Activated T-helper 1 cell treated with anti-CD3 and anti-CD28 coated beads, Interleukin-12 subunit alpha, Interleukin-12 subunit beta, Interleukin-2, Interleukin-4 antibody, amounts not matched to agents 30 ng/mL and 10 ng/mL and 1 ng/mL, durations not matched to agents 14 hours and 24 hours and 36 hours (primary cell): ENCODE measurements around the gene MRPL42. TPM values are rescaled to one million over a fixed set of nuclear protein-coding genes. Genes with fewer than 3 reads are reported as not detected.
"Not testable (repeated sequence)": the region's sequence is repeated elsewhere in the genome, so short reads cannot be mapped to it uniquely, and the experiment has no call there.

Source experiments
- DNase-seq: peaks from one replicate; pipeline ENCODE4 v3.0.0; 2021; ENCODE audit warnings: low spot score
- H3K27ac Mint-ChIP-seq: one replicate; pipeline ENCODE4 v1.8.0; 2021; ENCODE audit warnings: mild to moderate bottlenecking, mixed read lengths
- H3K27me3 Mint-ChIP-seq: one replicate; pipeline ENCODE4 v1.8.0; 2022; ENCODE audit warnings: mild to moderate bottlenecking, moderate library complexity, mixed read lengths; ENCODE audit not compliant: insufficient read depth
- H3K36me3 Mint-ChIP-seq: one replicate; pipeline ENCODE4 v1.8.0; 2021; ENCODE audit warnings: low read depth, mixed read lengths
- H3K4me1 Mint-ChIP-seq: one replicate; pipeline ENCODE4 v1.8.0; 2021; ENCODE audit warnings: low read depth, mixed read lengths
- H3K4me3 Mint-ChIP-seq: one replicate; pipeline ENCODE4 v1.8.0; 2021; ENCODE audit warnings: mild to moderate bottlenecking, moderate library complexity, mixed read lengths
- H3K9me3 Mint-ChIP-seq: one replicate; pipeline ENCODE4 v1.8.0; 2021; ENCODE audit warnings: mixed read lengths
- intact Hi-C: fragments of 100-400 bp; cut with micrococcal nuclease; formaldehyde crosslinking; loops from one replicate; pipeline ENCODE4 v1.15.1; 2024
- total RNA-seq: library from RNA; stranded (reverse); gene quantifications from 2 replicates; pipeline ENCODE4 v1.2.3, GENCODE V29; 2022

MRPL42 gene
- total RNA-seq, 1 donor from 2014 or later: 83.2 TPM

DNA sequence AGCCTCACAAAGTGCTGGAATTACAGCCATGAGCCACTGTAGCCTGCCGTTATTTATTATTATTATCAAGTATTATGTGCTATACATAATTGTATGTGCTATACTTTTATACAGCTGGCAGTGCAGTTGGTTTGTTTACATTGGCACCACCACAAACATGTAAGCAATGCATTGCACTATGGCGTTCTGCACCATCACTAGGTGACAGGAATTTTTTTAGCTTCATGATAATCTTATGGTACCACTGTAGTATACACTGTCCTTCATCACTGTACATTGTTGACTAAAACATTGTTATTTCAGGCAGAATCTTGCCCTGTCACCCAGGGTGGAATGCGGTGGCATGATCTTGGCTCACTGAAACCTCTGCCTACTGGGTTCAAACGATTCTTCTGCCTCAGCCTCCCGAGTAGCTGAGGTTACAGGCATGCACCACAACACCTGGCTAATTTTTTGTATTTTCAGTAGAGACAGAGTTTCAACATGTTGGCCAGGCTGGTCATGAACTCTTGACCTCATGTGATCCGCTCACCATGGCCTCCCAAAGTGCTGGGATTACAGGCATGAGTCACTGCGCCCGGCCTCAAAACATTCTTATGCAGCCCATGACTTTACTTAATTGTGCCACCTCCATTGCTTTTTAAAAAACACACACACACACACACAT, 17.1 kb downstream of the MRPL42 start:
- Mint-ChIP-seq H3K4me1 (no peaks in the 10 kb centered on the region), H3K27me3 (no peaks in the 10 kb centered on the region), H3K27ac (no peak overlapping the region), H3K9me3 (no peaks in the 10 kb centered on the region), H3K4me3 (no peak overlapping the region), H3K36me3 (peaks cover 30% of the 10 kb centered on the region)
- intact Hi-C loops: no loop called here
- no peak for DNase-seq

DNA sequence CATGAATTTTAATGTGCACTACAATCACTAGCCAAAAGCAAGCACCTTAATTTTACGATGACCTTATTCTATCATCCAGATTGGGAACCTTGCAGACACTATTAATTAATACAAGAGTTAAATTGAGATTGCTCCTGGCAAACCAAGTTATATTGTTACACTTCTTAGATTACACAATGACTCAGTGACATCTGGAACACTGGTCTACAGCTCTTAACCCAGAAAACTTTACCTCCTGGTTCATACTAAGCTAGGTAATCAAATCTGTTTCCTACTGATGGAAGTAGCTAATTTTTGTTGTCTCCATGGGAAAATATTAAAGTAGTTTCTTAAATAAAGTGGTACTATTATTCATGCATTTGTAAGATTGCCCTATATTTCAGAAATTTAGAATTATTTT, 25.5 kb downstream of the MRPL42 start:
- H3K27me3 Mint-ChIP-seq, intact Hi-C loops: not testable (repeated sequence)

DNA sequence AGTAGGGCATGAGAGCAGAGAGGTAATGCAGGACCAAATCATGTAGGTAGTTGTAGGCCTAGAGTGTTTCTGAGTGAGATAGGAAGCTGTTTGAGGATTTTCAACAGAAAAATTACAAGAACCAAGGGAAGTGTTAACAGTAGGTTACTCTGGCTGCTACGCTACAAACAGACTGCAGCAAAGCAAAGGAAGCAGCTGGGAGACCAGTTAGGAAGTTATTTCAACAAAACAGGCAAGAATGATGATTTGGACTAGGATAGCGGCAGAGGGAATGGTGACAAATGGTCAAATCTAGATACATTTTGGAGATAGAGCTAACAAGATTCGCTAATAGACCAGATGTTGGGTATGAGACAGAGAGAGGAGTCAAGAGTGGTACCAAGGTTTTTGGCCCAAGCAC, 26.8 kb downstream of the MRPL42 start:
- no peak for DNase-seq

More for the DNA sequence above, 25.5 kb downstream of the MRPL42 start:
- not testable (repeated sequence) for H3K4me3 Mint-ChIP-seq, H3K27ac Mint-ChIP-seq, H3K9me3 Mint-ChIP-seq, H3K4me1 Mint-ChIP-seq, DNase-seq
- H3K36me3 Mint-ChIP-seq: peaks cover 46% of the 10 kb centered on the region

DNA sequence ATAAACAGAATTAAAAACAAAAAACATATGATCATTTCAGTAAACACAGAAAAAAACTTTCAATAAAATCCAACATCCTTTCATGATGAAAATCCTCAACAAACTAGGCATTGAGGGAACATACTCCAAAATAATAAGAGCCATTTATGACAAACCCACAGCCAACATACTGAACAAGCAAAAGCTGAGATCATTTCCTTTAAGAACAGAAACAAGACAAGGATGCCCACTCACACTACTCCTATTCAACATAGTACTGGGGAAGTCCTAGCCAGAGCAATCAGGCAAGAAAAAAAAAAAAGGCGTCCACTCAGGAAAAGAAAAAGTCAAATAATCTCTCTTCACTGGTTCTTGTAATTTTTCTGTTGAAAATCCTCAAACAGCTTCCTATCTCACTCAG, 30.1 kb downstream of the MRPL42 start:
- H3K4me1 Mint-ChIP-seq: peaks cover 9% of the 10 kb centered on the region
- peaks cover 31% of the 10 kb centered on the region for H3K36me3 Mint-ChIP-seq
- H3K9me3 Mint-ChIP-seq: no peaks in the 10 kb centered on the region
- H3K27me3 Mint-ChIP-seq: no peaks in the 10 kb centered on the region
- H3K27ac Mint-ChIP-seq: no peak overlapping the region
- no peak for DNase-seq
- intact Hi-C loops: no loop called here
- no peak overlapping the region for H3K4me3 Mint-ChIP-seq

More for the DNA sequence above, 26.8 kb downstream of the MRPL42 start:
- peaks cover 37% of the 10 kb centered on the region for H3K36me3 Mint-ChIP-seq
- no peaks in the 10 kb centered on the region for H3K27me3 Mint-ChIP-seq
- intact Hi-C loops: no loop called here
- H3K4me1 Mint-ChIP-seq: peaks cover 9% of the 10 kb centered on the region
- H3K27ac Mint-ChIP-seq: no peak overlapping the region
- no peak overlapping the region for H3K4me3 Mint-ChIP-seq
- H3K9me3 Mint-ChIP-seq: no peaks in the 10 kb centered on the region

DNA sequence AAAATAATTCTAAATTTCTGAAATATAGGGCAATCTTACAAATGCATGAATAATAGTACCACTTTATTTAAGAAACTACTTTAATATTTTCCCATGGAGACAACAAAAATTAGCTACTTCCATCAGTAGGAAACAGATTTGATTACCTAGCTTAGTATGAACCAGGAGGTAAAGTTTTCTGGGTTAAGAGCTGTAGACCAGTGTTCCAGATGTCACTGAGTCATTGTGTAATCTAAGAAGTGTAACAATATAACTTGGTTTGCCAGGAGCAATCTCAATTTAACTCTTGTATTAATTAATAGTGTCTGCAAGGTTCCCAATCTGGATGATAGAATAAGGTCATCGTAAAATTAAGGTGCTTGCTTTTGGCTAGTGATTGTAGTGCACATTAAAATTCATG, 31.5 kb downstream of the MRPL42 start:
- DNase-seq, H3K9me3 Mint-ChIP-seq, H3K27me3 Mint-ChIP-seq, H3K4me3 Mint-ChIP-seq, H3K27ac Mint-ChIP-seq, intact Hi-C loops: not testable (repeated sequence)
- peaks cover 36% of the 10 kb centered on the region for H3K36me3 Mint-ChIP-seq
- H3K4me1 Mint-ChIP-seq: peaks cover 16% of the 10 kb centered on the region

DNA sequence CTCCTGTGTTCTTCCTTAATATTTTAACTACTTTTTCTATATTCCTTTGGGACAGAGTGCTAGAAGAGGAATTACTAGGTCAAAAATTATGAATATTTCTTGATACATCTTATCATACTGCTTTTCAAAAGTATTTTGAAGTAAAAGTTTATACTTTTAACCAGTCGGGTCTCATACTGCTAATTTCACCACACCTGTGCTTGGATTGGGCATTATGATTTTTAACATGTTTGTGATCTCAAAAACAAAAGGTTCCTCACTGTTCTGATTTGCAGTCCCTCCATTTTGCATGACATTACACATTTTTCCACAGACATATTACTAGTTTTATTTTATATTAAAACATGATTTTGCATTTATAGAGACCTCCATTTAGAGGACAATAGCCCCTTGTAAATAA, 32.9 kb downstream of the MRPL42 start:
- H3K4me3 Mint-ChIP-seq: no peak overlapping the region
- H3K4me1 Mint-ChIP-seq: peaks cover 21% of the 10 kb centered on the region
- H3K27ac Mint-ChIP-seq: no peak overlapping the region
- H3K36me3 Mint-ChIP-seq: peaks cover 30% of the 10 kb centered on the region
- no peaks in the 10 kb centered on the region for H3K9me3 Mint-ChIP-seq
- no peaks in the 10 kb centered on the region for H3K27me3 Mint-ChIP-seq
- intact Hi-C loops: no loop called here
- DNase-seq: no peak

DNA sequence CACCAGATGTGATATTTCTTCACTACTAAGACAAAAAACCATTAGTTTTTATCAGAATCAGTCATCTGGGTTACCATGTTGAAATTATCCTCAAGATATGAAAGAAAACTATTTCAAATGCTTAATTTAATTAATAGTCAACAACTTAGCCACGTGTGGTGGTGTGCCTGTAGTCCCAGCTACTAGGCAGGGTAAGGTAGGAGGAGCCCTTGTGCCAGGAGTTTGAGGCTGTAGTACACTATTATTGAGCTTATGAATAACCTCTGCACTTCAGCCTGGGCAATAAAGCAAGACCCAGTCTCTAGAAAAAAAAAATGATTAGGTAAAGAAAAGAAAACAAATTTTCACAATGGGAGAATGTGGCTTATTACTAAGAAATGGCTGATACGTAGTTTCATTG, 33.4 kb downstream of the MRPL42 start:
- DNase-seq: no peak
- no peaks in the 10 kb centered on the region for H3K27me3 Mint-ChIP-seq
- H3K4me1 Mint-ChIP-seq: peaks cover 26% of the 10 kb centered on the region
- no peak overlapping the region for H3K27ac Mint-ChIP-seq
- H3K36me3 Mint-ChIP-seq: peaks cover 29% of the 10 kb centered on the region
- no peaks in the 10 kb centered on the region for H3K9me3 Mint-ChIP-seq
- intact Hi-C loops: no loop called here
- H3K4me3 Mint-ChIP-seq: no peak overlapping the region

DNA sequence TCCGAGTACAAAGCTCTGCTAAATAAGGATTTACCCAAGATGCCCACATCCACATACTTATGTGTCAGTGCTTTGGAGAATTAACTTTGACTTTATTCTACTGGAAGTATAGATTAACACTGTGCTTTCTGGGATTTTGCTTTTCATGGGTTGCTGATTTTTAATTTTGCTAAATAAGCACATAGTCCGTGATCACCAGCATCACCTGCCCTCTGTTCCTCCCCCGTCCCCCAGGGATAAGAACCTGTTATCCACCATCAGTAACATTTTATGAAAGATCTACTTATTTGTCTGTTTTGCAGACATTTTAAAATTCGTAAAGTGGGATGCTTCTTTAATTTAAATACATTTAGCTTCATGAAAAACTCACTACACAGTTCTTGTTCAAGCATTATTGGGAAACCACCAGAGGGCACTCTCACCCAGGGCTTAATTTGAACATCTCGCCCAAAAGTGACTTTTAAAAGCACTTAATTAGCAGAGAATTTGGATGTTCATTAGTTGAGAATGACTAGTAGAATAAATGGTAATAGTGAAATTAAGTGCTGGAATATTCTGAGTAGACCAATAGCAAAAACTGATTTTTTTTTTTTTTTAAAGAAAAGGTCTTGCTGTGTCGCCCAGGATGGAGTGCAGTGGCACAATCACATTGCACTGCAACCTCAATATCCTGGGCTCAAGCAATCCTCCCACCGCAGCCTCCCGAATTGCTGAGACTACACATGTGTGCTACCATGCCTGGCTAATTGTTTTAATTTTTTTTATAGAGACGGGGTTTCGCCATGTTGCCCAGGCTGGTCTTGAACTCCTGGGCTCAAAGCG, 35.7 kb downstream of the MRPL42 start:
- Mint-ChIP-seq H3K27me3 (no peaks in the 10 kb centered on the region), H3K4me1 (peaks cover 32% of the 10 kb centered on the region), H3K27ac (no peak overlapping the region), H3K36me3 (peaks cover 28% of the 10 kb centered on the region), H3K9me3 (no peaks in the 10 kb centered on the region), H3K4me3 (no peak overlapping the region)
- peak; percentile 42 for DNase-seq
- intact Hi-C loops: loop anchor here (1.0 to 2.0 kb wide), 8 partner anchors 36 to 1030 kb away; partner anchors contain the start of genes CRADD and MRPL42

DNA sequence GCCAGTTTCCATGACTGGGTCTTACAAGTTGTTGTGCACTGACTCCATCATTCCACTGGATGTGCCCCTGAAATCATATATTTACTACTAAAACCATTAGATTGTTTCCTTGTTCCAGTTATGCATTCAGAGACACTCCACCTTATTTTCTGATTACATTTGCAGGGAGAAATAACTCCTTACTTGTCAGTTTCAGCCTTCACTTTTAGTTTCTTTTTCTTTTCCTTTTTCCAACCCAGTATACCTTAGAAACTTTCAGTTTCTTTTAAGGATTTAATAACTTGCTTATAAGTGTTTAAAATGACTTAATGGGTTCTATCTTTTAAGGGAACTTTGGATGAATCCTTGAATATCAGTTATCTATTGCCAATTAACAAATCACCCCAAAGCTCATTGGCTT, 39.9 kb downstream of the MRPL42 start:
- no peak for DNase-seq
- Mint-ChIP-seq H3K9me3 (no peaks in the 10 kb centered on the region), H3K4me1 (peaks cover 38% of the 10 kb centered on the region), H3K36me3 (peaks cover 26% of the 10 kb centered on the region), H3K27ac (peak overlapping the region; percentile 14), H3K27me3 (no peaks in the 10 kb centered on the region), H3K4me3 (peak overlapping the region; percentile 45)
- intact Hi-C loops: no loop called here

DNA sequence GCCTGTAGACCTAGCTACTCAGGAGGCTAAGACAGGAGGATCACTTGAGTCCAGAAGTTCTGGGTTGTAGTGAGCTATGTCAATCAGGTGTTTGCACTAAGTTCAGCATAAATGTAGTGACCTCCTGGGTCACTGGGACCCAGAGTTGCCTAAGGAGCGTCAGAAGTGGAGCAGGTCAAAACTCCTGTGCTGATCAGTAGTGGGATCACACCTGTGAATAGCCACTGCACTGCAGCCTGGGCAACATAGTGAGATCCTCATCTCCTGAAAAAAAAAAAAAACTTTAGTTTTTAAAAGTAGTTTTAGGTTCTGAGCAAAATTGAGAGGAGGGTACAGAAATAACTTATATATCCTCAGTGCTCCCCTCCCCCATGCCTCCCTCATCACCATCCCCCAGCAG, 42.2 kb downstream of the MRPL42 start:
- Mint-ChIP-seq H3K36me3 (peaks cover 19% of the 10 kb centered on the region), H3K9me3 (no peaks in the 10 kb centered on the region), H3K27me3 (no peaks in the 10 kb centered on the region), H3K4me1 (peaks cover 30% of the 10 kb centered on the region), H3K4me3 (no peak overlapping the region), H3K27ac (no peak overlapping the region)
- DNase-seq: no peak
- intact Hi-C loops: no loop called here

DNA sequence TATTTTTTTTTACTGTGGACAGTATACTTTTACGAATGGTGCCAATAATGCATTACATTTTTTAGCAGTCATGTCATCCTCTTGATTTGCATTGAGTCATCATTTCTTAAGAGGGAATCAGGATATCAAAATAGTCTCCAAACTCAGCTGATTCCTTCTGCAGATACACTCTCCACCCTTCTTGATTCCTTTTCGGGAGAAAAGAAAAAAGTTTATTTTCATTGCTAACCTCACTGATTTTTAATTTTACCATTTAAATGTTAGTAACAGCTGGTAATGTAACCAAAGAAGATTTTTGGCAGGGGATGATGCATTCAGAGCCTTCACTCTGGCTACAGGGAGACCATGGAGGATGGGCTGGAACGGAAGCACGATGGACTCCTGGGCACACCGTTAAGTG, 47.5 kb downstream of the MRPL42 start:
- Mint-ChIP-seq H3K4me1 (no peaks in the 10 kb centered on the region), H3K4me3 (no peak overlapping the region), H3K36me3 (peaks cover 6% of the 10 kb centered on the region), H3K27me3 (peaks cover under 1% of the 10 kb centered on the region), H3K27ac (no peak overlapping the region), H3K9me3 (no peaks in the 10 kb centered on the region)
- DNase-seq: no peak
- intact Hi-C loops: no loop called here

DNA sequence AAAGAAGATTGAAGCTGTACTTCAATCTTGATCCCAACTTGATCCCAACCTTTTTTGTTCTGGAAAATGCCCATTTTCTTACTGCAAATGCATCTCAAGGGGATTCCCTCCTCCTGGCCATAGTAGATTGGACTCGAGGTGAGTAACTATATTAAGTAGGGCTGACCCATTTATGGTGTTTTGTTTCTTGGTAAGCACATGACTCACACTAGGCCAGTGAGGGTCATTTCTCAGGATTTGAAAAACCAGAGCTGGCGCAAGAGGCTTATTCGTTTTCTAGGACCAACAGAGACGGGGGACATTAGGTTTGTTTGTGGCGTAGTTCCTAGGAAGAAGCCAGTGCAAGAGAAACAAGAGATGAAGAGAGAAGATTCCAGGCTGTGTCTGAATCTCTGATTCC, 51.4 kb downstream of the MRPL42 start:
- no peak for DNase-seq
- Mint-ChIP-seq H3K4me1 (peaks cover 11% of the 10 kb centered on the region), H3K4me3 (no peak overlapping the region), H3K9me3 (no peaks in the 10 kb centered on the region), H3K36me3 (peaks cover 3% of the 10 kb centered on the region), H3K27ac (no peak overlapping the region), H3K27me3 (peaks cover 4% of the 10 kb centered on the region)
- intact Hi-C loops: no loop called here

DNA sequence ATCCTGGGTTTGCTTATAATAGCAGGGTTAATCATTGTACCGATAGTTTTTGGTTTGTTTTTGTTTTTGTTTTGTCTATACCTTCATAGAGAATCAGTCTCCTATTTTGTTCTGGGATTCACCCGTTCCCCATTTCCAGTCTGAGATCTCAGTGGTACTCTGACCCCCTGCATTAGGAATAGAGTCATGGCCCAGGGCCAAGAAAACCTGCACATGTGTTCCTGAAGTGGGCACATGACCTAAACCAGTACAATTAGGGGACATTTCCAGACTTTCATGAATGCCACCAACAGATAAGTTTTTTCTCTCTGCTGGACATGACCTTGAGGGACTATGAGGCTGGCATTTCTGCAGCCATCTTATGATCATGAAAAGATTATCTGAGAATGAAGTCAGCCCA, 52.5 kb downstream of the MRPL42 start:
- peaks cover 2% of the 10 kb centered on the region for H3K36me3 Mint-ChIP-seq
- no peak overlapping the region for H3K27ac Mint-ChIP-seq
- H3K4me1 Mint-ChIP-seq: peaks cover 11% of the 10 kb centered on the region
- H3K9me3 Mint-ChIP-seq: no peaks in the 10 kb centered on the region
- H3K27me3 Mint-ChIP-seq: peaks cover 4% of the 10 kb centered on the region
- H3K4me3 Mint-ChIP-seq: no peak overlapping the region
- intact Hi-C loops: no loop called here
- no peak for DNase-seq
